Panc1 (cell line): ENCODE data around the gene CNRIP1. TPM values are rescaled to one million over a fixed set of nuclear protein-coding genes. Genes with fewer than 3 reads are reported as not detected.

Experiments
- ATAC-seq: fragments of 200-7000 bp; cut with Tn5 transposase; 2 replicates; pipeline ENCODE4 v1.9.1; 2020; ENCODE audit warnings: mild to moderate bottlenecking, moderate library complexity
- BruUV-seq: library from RNA; stranded (reverse); fragments of 400-500 nt; replicated peaks from 2 replicates; lab custom pipeline; 2021; lab: Mats Ljungman, UMichigan
- CTCF ChIA-PET: fragments of 300-600 bp; sonication (Branson Sonifier 250); formaldehyde crosslinking; loops from one replicate; lab custom pipeline; 2022; ENCODE audit warnings: antibody characterized with exemption; lab: Charles Lee
- POLR2A ChIA-PET: fragments of 300-600 bp; sonication (Branson Sonifier 250); formaldehyde crosslinking; loops from one replicate; lab custom pipeline; 2022; ENCODE audit warnings: antibody characterized with exemption; lab: Charles Lee
- DNase-seq: peaks from one replicate; pipeline ENCODE4 v3.0.0-alpha.2; 2010; ENCODE audit warnings: low read depth, low spot score
- H3K27ac ChIP-seq: 2 replicates; pipeline ENCODE4 v1.5.1; 2011; ENCODE audit warnings: mild to moderate bottlenecking, low read length, inconsistent platforms
- H3K27me3 ChIP-seq: fragments of 200-500 bp; sonication (Bioruptor generic); 2 replicates; pipeline ENCODE4 v1.6.0; 2014; ENCODE audit warnings: low read length, inconsistent platforms; ENCODE audit not compliant: control insufficient read depth, insufficient read depth
- H3K36me3 ChIP-seq: fragments of 200-500 bp; sonication (Bioruptor generic); 2 replicates; pipeline ENCODE4 v1.5.1; 2014; ENCODE audit warnings: inconsistent platforms, mild to moderate bottlenecking, low read length, moderate library complexity; ENCODE audit not compliant: control insufficient read depth, insufficient read depth
- H3K4me1 ChIP-seq: 2 replicates; pipeline ENCODE4 v1.5.1; 2011; ENCODE audit warnings: inconsistent platforms, mild to moderate bottlenecking, low read length, moderate library complexity; ENCODE audit not compliant: control insufficient read depth, insufficient read depth
- H3K4me3 ChIP-seq, 2 experiments: 2 replicates each; pipeline ENCODE4 v1.5.1; 2011 to 2012; ENCODE audit warnings: low read depth in 2 of 2, low read length in 2 of 2, mild to moderate bottlenecking in 2 of 2, inconsistent platforms in 1 of 2, moderate library complexity in 1 of 2
- H3K9me3 ChIP-seq: fragments of 200-500 bp; sonication (Bioruptor generic); 2 replicates; pipeline ENCODE4 v1.5.1; 2014; ENCODE audit warnings: low read depth, mild to moderate bottlenecking, inconsistent platforms, low read length, moderate library complexity; ENCODE audit not compliant: control insufficient read depth, insufficient read depth
- POLR2AphosphoS5 ChIP-seq: IDR thresholded peaks from 2 replicates; pipeline ENCODE4 v1.6.1; 2012; ENCODE audit warnings: mild to moderate bottlenecking, low read depth, low read length, moderate library complexity
- SIN3A ChIP-seq: IDR thresholded peaks from 2 replicates; pipeline ENCODE4 v1.6.1; 2012; ENCODE audit warnings: low read depth, mild to moderate bottlenecking, low read length, moderate library complexity, borderline replicate concordance; ENCODE audit not compliant: insufficient read depth
- TCF7L2 ChIP-seq: IDR thresholded peaks from 2 replicates; pipeline ENCODE4 v1.6.1; 2011; ENCODE audit warnings: mild to moderate bottlenecking, low read depth, low read length, inconsistent platforms
- in situ Hi-C: cut with HindIII; loops from 2 replicates; pipeline ENCODE4 v1.10.0; 2016; ENCODE audit warnings: low sequenced_read_pairs, low pct_unique_long_range_greater_than_20kb
- intact Hi-C: fragments of 100-400 bp; cut with micrococcal nuclease; formaldehyde crosslinking; loops from one replicate; pipeline ENCODE4 v1.10.0; 2022; ENCODE audit not compliant: unreplicated experiment
- total RNA-seq: library from RNA; stranded (reverse); gene quantifications from one replicate; pipeline ENCODE4 v1.2.1, GENCODE V29; 2021; ENCODE audit not compliant: unreplicated experiment
- TF ChIP-seq, protein P1 (sequence below), 2 experiments: IDR thresholded peaks; 2 replicates each; pipeline ENCODE4 v1.6.1; 2011 to 2012; ENCODE audit warnings: low read depth in 2 of 2, control low read depth in 1 of 2, low read length in 1 of 2, mild to moderate bottlenecking in 1 of 2, moderate library complexity in 1 of 2; ENCODE audit not compliant: insufficient read depth in 1 of 2
- TF ChIP-seq, protein P2 (sequence below): fragments of 450-650 bp; IDR thresholded peaks from 2 replicates; pipeline ENCODE4 v1.5.1; 2017; ENCODE audit warnings: mild to moderate bottlenecking

The CNRIP1 gene
- total RNA-seq, 1 experiment from 2014 or later = not detected

DNA sequence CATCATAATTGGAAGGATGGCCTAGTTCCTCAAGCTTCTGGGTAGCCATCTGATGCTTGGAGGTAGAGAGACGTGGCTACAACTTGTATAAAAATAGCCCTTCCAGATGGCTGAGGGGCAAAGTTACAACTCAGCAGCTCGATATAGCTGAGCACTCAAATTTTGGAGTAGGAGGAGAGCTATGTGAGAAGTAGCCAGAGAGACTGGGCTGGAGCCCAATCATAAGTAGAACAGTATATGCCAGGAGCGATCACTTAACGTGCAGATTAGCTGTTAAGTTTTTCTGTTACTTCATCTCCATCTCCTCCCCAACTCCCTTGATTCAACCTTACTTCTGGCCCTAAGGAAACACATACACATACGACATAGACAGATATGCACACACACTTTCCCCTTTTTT, 28.8 kb downstream of the CNRIP1 start:
- in situ Hi-C loops = no loop called here

DNA sequence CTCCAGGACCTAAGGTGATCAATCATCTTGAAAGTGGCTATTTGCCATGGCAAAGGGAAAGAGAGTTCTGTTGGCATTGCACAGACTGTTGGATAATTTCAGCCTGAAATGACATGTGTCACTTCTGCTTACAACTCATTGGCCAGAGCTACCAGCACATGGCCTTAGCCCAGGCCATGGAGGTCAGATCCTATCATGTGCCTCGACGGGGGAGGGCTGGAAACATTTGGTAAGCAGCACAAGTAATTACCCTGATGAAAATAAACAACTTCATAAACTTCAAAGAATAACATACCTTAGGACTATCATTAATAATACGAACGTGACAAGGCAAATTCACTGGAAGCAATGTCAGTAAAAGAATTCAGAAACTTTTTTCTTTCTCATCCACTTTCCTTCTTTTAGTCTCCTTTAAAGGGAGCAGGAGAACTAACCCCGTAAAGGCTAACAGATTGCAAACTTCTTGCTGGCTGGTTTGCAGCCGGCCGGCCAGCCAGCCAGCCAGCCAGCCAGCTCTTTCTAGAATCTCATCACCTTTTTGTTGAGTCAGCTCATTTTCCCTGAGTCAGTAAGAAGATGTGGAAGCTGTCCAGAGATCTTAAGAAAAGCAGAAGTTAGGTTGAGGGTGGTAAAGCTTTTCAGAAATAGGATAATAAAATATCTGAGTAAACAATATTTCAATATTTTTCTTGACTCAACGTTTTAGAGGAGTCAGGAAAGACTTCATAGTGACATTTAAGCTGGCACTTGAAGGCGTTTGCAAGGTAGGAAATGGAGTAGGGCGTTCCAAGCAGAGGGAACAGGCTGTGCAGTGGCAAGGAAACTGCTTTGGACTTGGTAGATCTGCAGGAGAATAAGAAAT, 31.9 kb downstream of the CNRIP1 start:
- no TSS peak for BruUV-seq
- intact Hi-C loops (no loop called here), in situ Hi-C loops (no loop called here)
- no peaks in the 10 kb centered on the region for H3K9me3 ChIP-seq
- TF ChIP-seq, protein P1, sequence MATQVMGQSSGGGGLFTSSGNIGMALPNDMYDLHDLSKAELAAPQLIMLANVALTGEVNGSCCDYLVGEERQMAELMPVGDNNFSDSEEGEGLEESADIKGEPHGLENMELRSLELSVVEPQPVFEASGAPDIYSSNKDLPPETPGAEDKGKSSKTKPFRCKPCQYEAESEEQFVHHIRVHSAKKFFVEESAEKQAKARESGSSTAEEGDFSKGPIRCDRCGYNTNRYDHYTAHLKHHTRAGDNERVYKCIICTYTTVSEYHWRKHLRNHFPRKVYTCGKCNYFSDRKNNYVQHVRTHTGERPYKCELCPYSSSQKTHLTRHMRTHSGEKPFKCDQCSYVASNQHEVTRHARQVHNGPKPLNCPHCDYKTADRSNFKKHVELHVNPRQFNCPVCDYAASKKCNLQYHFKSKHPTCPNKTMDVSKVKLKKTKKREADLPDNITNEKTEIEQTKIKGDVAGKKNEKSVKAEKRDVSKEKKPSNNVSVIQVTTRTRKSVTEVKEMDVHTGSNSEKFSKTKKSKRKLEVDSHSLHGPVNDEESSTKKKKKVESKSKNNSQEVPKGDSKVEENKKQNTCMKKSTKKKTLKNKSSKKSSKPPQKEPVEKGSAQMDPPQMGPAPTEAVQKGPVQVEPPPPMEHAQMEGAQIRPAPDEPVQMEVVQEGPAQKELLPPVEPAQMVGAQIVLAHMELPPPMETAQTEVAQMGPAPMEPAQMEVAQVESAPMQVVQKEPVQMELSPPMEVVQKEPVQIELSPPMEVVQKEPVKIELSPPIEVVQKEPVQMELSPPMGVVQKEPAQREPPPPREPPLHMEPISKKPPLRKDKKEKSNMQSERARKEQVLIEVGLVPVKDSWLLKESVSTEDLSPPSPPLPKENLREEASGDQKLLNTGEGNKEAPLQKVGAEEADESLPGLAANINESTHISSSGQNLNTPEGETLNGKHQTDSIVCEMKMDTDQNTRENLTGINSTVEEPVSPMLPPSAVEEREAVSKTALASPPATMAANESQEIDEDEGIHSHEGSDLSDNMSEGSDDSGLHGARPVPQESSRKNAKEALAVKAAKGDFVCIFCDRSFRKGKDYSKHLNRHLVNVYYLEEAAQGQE (IDR thresholded peaks at IDR 0.05; ENCODE audit: insufficient read depth in 1 of 2, low read depth in 2 of 2, low read length in 1 of 2) = no peak
- TF ChIP-seq, protein P2, sequence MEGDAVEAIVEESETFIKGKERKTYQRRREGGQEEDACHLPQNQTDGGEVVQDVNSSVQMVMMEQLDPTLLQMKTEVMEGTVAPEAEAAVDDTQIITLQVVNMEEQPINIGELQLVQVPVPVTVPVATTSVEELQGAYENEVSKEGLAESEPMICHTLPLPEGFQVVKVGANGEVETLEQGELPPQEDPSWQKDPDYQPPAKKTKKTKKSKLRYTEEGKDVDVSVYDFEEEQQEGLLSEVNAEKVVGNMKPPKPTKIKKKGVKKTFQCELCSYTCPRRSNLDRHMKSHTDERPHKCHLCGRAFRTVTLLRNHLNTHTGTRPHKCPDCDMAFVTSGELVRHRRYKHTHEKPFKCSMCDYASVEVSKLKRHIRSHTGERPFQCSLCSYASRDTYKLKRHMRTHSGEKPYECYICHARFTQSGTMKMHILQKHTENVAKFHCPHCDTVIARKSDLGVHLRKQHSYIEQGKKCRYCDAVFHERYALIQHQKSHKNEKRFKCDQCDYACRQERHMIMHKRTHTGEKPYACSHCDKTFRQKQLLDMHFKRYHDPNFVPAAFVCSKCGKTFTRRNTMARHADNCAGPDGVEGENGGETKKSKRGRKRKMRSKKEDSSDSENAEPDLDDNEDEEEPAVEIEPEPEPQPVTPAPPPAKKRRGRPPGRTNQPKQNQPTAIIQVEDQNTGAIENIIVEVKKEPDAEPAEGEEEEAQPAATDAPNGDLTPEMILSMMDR = no peak
- TF ChIP-seq SIN3A (no peak), TCF7L2 (no peak), POLR2AphosphoS5 (no peak)
- H3K4me3 ChIP-seq = no peak overlapping the region
- H3K36me3 ChIP-seq = no peaks in the 10 kb centered on the region
- no peak for ATAC-seq
- ChIA-PET CTCF (no interaction called here), POLR2A (no interaction called here)
- no peak for DNase-seq
- no peak overlapping the region for H3K27ac ChIP-seq
- no peaks in the 10 kb centered on the region for H3K4me1 ChIP-seq
- peaks cover 2% of the 10 kb centered on the region; the same call in 1 of the 2 replicates for H3K27me3 ChIP-seq

More for the DNA sequence above, 28.8 kb downstream of the CNRIP1 start:
- Histone ChIP-seq H3K27me3 (peaks cover 2% of the 10 kb centered on the region; the same call in 1 of the 2 replicates), H3K9me3 (no peaks in the 10 kb centered on the region), H3K4me1 (no peaks in the 10 kb centered on the region), H3K27ac (no peak overlapping the region), H3K4me3 (no peak overlapping the region), H3K36me3 (no peaks in the 10 kb centered on the region)
- ChIA-PET POLR2A (interaction anchor here (0.7 kb wide), 1 partner anchor 1713 kb away, joined by 13 read pairs; no protein-coding TSS in a partner anchor), CTCF (interaction anchor here (1.6 kb wide), 1 partner anchor 169 kb away, joined by 5 read pairs; no protein-coding TSS in a partner anchor)
- TF ChIP-seq, protein P1 (IDR thresholded peaks at IDR 0.05; ENCODE audit: insufficient read depth in 1 of 2, low read depth in 2 of 2, low read length in 1 of 2) = no peak
- TF ChIP-seq, protein P2 = no peak
- TF ChIP-seq POLR2AphosphoS5 (no peak), SIN3A (no peak), TCF7L2 (no peak)
- ATAC-seq (no peak), DNase-seq (no peak)
- intact Hi-C loops = no loop called here
- no TSS peak for BruUV-seq
